ENCODE results near the gene ATP2B2. TPM values are rescaled to one million over a fixed set of nuclear protein-coding genes. Genes with fewer than 3 reads are reported as not detected.
A peak's percentile ranks its signal among the peaks of the same experiment; 100 is the strongest.

The ATP2B2 gene
- total and polyA plus RNA-seq, 9 of the 15 experiments (the other 6 are each of a cell fraction or from before 2014, with no cell fraction given), result 0.06 TPM; not detected in 8

GRCh38 chr3:10382892-10383849 lies 122.2 kb downstream of the ATP2B2 start (continued):
- 0 out of 2 replicates have a peak, but pooled peaks have one; percentile 48 for TF ChIP-seq ZKSCAN8 (CRISPR knock-in tag; IDR thresholded peaks at IDR 0.05)
- TF ChIP-seq NR4A1 (CRISPR knock-in tag; IDR thresholded peaks at IDR 0.05), result no peak
- no peak for TF ChIP-seq NR4A1 (tag; IDR thresholded peaks at IDR 0.05)
- no peak for TF ChIP-seq AFF4 (CRISPR knock-in tag; IDR thresholded peaks at IDR 0.05)
- TF ChIP-seq UBTF (IDR thresholded peaks at IDR 0.05; ENCODE audit: borderline replicate concordance in 1 of 2, low read depth in 2 of 2, low read length in 2 of 2), result no peak
- no peak for TF ChIP-seq EWSR1 (IDR thresholded peaks at IDR 0.05; ENCODE audit: borderline replicate concordance, low read depth, partially characterized antibody)
- no peak for TF ChIP-seq CREB3 (tag; conservative IDR thresholded peaks at IDR 0.05; ENCODE audit: low read depth)
- no peak for TF ChIP-seq NFYB (IDR thresholded peaks at IDR 0.05; ENCODE audit: extremely low read depth, insufficient read length)
- TF ChIP-seq ZNF224 (CRISPR knock-in tag; IDR thresholded peaks at IDR 0.05), result no peak
- no peak for TF ChIP-seq SAP30 (IDR thresholded peaks at IDR 0.05; ENCODE audit: borderline replicate concordance, insufficient read depth, low read depth, low read length, poor library complexity, severe bottlenecking)
- peak; percentile 84 for TF ChIP-seq ESRRA (IDR thresholded peaks at IDR 0.05; ENCODE audit: borderline replicate concordance, low read depth)
- TF ChIP-seq ZNF253 (CRISPR knock-in tag; conservative IDR thresholded peaks at IDR 0.05), result no peak
- no peak for TF ChIP-seq C11orf30 (IDR thresholded peaks at IDR 0.05; ENCODE audit: low read depth)
- TF ChIP-seq SP2 (IDR thresholded peaks at IDR 0.05; ENCODE audit: extremely low read depth, low read depth, low read length, poor library complexity, severe bottlenecking), result no peak
- 0 out of 2 replicates have a peak, but pooled peaks have one; percentile 20 for TF ChIP-seq BCOR (IDR thresholded peaks at IDR 0.05)
- TF ChIP-seq HINFP (tag; conservative IDR thresholded peaks at IDR 0.05; ENCODE audit: low read depth), result no peak
- peak; percentile 96 for TF ChIP-seq ZNF239 (CRISPR knock-in tag; IDR thresholded peaks at IDR 0.05)
